ENCODE data around the gene NUDT21.

NUDT21 gene

GRCh38 chr16:56482683-56483236 is 31.6 kb upstream of the NUDT21 start:
- Histone ChIP-seq H3F3A (ENCODE audit: control insufficient read depth, insufficient read depth) (peaks cover 4% of the 10 kb centered on the region; the same call in 1 of the 2 replicates), H3K4me1 (ENCODE audit: control insufficient read depth, low read length) (no peaks in the 10 kb centered on the region), H3K27ac (ENCODE audit: low read depth, low read length) (no peak overlapping the region), H3K4me3 (ENCODE audit: low read length) (no peak overlapping the region), H3K27me3 (ENCODE audit: control insufficient read depth, low read length) (no peaks in the 10 kb centered on the region), H3K9me3 (ENCODE audit: control insufficient read depth, insufficient read depth, low read length) (no peaks in the 10 kb centered on the region), H3K4me2 (ENCODE audit: low read length) (no peak overlapping the region), H4K20me1 (ENCODE audit: control insufficient read depth, insufficient read depth, low read depth, low read length) (no peaks in the 10 kb centered on the region), H3K79me2 (ENCODE audit: control insufficient read depth, low read length) (no peaks in the 10 kb centered on the region), H3K36me3 (ENCODE audit: control insufficient read depth, low read length) (peaks cover 25% of the 10 kb centered on the region), H3K9me2 (replicated peaks; ENCODE audit: control insufficient read depth, low read length) (no peaks in the 10 kb centered on the region)
- TF ChIP-seq EZH2phosphoT487 (IDR thresholded peaks at IDR 0.05; ENCODE audit: borderline replicate concordance, low read length) (no peak), CTCF (IDR thresholded peaks at IDR 0.05; ENCODE audit: low read depth, low read length, poor library complexity, severe bottlenecking) (no peak)

- Histone ChIP-seq H3K27me3 (ENCODE audit: control insufficient read depth, low read length) (no peaks in the 10 kb centered on the region), H3K9me2 (replicated peaks; ENCODE audit: control insufficient read depth, low read length) (no peaks in the 10 kb centered on the region), H3K4me2 (ENCODE audit: low read length) (no peak overlapping the region), H3K4me1 (ENCODE audit: control insufficient read depth, low read length) (no peaks in the 10 kb centered on the region), H3K4me3 (ENCODE audit: low read length) (no peak overlapping the region), H3K36me3 (ENCODE audit: control insufficient read depth, low read length) (peaks cover 36% of the 10 kb centered on the region), H3F3A (ENCODE audit: control insufficient read depth, insufficient read depth) (peaks cover 4% of the 10 kb centered on the region; the same call in 1 of the 2 replicates), H3K27ac (ENCODE audit: low read depth, low read length) (no peak overlapping the region), H3K79me2 (ENCODE audit: control insufficient read depth, low read length) (no peaks in the 10 kb centered on the region), H3K9me3 (ENCODE audit: control insufficient read depth, insufficient read depth, low read length) (no peaks in the 10 kb centered on the region), H4K20me1 (ENCODE audit: control insufficient read depth, insufficient read depth, low read depth, low read length) (no peaks in the 10 kb centered on the region)
- TF ChIP-seq CTCF (IDR thresholded peaks at IDR 0.05; ENCODE audit: low read depth, low read length, poor library complexity, severe bottlenecking) (no peak), EZH2phosphoT487 (IDR thresholded peaks at IDR 0.05; ENCODE audit: borderline replicate concordance, low read length) (no peak)
Measured at GRCh38 chr16:56481468-56482122, 30.5 kb upstream of the NUDT21 start.

- H3K4me3 ChIP-seq (ENCODE audit: low read length): no peak overlapping the region
- H3K27me3 ChIP-seq (ENCODE audit: control insufficient read depth, low read length): no peaks in the 10 kb centered on the region
- TF ChIP-seq EZH2phosphoT487 (IDR thresholded peaks at IDR 0.05; ENCODE audit: borderline replicate concordance, low read length) (no peak), CTCF (IDR thresholded peaks at IDR 0.05; ENCODE audit: low read depth, low read length, poor library complexity, severe bottlenecking) (no peak)
- H3F3A ChIP-seq (ENCODE audit: control insufficient read depth, insufficient read depth): peaks cover 4% of the 10 kb centered on the region; the same call in 1 of the 2 replicates
- H3K4me1 ChIP-seq (ENCODE audit: control insufficient read depth, low read length): no peaks in the 10 kb centered on the region
- no peaks in the 10 kb centered on the region for H3K9me2 ChIP-seq (replicated peaks; ENCODE audit: control insufficient read depth, low read length)
- no peaks in the 10 kb centered on the region for H4K20me1 ChIP-seq (ENCODE audit: control insufficient read depth, insufficient read depth, low read depth, low read length)
- H3K36me3 ChIP-seq (ENCODE audit: control insufficient read depth, low read length): peaks cover 43% of the 10 kb centered on the region
- H3K27ac ChIP-seq (ENCODE audit: low read depth, low read length): no peak overlapping the region
- no peak overlapping the region for H3K4me2 ChIP-seq (ENCODE audit: low read length)
- H3K79me2 ChIP-seq (ENCODE audit: control insufficient read depth, low read length): no peaks in the 10 kb centered on the region
- no peaks in the 10 kb centered on the region for H3K9me3 ChIP-seq (ENCODE audit: control insufficient read depth, insufficient read depth, low read length)
Measured at GRCh38 chr16:56480776-56481467, 29.8 kb upstream of the NUDT21 start.

Data from DOHH2 (cell line).